NCI-H1930 (cell line): Measurements from ENCODE around the gene MARCHF11.

Source experiments
- DNase-seq, 2 experiments: peaks; one replicate each; lab custom pipeline; 2025; lab: John Stamatoyannopoulos, UW

MARCHF11 gene, protein sequence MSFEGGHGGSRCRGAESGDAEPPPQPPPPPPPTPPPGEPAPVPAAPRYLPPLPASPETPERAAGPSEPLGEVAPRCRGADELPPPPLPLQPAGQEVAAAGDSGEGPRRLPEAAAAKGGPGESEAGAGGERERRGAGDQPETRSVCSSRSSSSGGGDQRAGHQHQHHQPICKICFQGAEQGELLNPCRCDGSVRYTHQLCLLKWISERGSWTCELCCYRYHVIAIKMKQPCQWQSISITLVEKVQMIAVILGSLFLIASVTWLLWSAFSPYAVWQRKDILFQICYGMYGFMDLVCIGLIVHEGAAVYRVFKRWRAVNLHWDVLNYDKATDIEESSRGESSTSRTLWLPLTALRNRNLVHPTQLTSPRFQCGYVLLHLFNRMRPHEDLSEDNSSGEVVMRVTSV

DNA sequence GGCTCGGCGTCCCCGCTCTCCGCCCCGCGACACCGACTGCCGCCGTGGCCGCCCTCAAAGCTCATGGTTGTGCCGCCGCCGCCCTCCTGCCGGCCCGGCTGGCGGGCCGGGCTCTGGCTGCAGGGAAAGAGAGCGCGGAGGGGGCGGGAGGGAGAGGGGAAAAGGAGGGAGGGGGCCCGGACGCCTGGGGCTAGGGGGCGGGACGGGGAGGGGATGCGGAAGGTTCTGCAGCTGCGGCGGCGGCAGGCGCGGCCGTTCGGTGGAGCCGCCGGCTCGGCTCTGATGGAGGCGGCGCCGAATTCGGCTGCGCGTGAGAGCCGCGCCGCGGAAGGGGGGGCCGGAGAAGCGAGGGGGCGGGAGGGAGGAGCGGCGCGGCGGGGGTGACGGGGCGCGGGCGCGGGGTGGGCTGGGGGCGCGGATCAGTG, at the start of gene MARCHF11:
Gene MARCHF11 (minus strand): TSS at position 281 of the 425 bp plus-strand sequence. CDS start 216 bp downstream, at position 65.
- peak; percentile 42 to 74 for DNase-seq

DNA sequence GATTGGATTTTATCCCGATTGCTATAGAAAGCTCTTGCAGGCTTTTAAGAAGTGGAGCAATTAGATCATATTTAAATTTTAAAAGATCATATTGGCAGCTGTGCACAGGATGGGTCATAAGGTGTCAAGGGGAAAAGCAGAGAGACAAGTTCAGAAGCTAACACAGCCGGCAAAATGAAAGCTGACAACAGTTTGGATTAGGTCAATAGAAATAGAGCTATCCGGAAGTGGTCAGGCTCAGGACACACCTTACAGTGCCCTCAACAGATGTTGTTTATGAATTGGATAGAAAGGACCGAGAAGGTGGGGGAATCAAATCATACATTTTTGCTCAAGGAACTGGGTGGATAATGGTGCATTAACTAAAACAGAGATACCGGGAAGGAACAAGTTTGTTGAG, 46.3 kb upstream of the MARCHF11 start:
- DNase-seq: no peak

DNA sequence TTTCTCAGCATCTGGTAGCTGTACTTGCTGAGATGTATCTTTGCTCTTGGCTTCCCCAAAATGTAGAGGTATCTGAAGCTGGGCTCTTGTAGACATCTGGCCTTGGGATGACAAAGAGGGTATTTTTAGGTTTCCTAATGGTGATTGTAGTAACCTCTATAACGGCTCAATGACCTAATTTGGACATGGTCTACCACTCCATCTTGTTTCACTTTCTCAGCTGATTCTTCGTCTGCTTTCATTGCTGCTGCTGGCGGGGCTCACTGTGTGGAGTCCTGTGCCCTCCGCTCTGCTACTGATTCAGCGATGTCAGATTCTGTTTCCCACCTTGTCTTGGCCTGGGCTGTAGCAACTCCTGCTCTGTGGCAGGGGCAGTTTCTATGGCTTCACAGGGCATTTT, 12.7 kb upstream of the MARCHF11 start:
- DNase-seq: no peak

DNA sequence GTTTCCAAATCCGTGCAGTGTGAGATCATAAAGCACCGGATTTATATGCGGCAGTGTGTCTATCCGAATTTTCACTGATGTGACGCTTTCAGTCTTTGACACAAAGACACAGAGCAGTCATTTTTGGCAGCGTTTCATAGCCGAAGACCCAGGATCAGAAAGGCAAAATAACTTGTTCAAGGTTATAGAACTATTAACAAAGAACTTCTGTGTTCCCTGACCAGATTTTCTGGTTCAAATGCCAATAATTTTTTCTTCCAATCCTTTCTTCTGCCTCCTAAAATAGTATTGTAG, 1.1 kb upstream of the MARCHF11 start:
- no peak for DNase-seq

DNA sequence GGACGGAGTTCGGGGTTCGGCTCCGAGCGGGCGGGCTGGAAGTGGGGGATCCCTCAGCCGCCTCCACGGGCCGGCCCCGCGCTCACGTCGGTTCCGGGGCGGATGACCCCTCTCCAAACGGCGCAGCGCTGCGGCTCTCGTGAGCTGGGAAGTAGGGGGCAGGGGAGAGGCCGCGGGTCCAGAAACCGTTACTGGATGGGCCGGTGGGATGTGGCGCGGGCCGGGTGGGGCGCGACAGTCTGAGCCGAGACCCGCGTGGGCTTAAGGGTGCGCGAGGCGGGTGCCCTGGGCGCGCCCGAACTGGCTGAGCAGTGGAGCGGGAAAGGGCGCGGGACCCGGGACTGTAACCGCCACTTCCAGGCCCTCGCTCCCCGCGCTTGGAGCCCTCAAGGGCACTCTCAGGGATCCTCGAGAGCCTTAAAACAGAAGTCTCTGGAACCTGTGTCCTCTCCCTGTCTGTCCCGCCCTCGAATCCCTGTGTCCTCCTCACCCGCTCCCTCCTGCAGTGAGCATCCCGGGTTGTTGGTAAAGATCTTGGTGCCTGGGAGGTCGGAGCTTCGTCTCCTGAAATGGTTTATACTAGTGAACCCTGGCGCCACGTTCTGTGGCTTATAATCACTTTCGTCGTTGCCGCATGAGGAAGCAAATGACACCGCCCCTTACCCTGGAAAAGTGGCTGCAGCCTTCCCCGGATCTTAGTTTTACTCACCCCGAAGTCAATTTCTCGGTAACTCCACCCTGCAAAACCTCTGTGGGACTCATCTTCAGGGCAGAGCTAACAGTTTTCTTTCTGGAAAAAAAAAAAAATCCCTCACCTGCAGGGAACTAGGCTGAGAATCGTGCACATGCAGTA, 571 bp upstream of the MARCHF11 start:
- DNase-seq: no peak

DNA sequence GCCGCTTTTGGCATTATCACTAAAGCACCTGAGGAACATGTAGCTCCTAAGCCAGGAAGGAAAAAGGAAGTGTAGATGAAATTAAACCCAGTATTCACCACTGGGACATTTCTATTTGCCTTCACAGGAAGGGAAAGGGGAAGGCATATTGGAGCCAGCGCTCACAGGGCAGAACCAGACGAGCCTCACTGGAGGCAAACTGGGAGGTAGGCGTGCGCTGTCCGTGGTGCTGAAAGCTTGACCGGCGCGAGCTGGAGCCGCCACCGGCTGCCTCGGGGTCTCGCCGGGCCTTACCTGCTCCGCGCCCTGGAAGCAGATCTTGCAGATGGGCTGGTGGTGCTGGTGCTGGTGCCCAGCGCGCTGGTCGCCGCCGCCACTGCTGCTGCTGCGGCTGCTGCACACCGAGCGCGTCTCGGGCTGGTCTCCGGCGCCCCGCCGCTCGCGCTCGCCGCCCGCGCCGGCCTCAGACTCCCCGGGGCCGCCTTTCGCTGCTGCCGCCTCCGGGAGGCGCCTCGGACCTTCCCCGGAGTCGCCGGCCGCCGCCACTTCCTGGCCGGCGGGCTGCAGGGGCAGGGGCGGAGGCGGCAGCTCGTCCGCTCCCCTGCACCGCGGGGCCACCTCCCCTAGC, 732 bp downstream of the MARCHF11 start:
- peak; percentile 50 to 61 for DNase-seq

DNA sequence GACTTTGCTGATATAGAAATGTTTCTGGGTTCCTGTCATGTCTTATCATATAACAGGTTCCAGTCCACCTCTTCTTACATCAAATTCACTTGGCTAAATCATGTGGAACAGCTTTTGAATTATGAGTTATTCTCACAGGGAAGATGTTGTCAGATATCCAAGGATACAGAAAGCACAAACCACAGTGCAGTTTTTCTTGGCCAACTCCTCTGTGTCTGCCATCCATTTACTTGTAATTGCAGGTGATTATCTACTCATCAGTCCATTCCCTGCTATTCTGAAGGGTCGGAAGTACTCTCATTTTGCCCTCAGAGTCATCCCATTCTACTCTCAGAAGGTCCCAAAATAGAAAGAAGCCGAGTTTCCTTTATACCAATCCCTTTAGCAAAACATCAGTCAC, 10.0 kb downstream of the MARCHF11 start:
- no peak for DNase-seq

DNA sequence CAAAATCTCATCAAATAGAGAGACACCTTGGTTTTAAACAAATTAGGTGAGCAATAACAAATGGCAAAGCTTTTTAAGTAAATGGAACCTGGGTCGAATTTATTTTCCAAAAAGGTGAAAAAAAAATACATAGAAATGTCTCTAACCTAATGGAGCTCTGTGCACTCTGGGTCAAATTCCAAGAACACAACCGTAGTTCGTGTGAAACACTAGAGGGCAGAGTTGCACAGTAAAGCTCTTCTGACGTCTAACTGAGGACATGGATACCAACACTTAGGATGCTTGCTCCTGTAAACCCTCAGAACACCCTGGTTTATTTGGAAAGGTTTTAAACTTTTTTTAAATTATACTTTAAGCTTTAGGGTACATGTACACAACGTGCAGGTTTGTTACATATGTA, 18.9 kb downstream of the MARCHF11 start:
- peak; percentile 66 to 77 for DNase-seq

DNA sequence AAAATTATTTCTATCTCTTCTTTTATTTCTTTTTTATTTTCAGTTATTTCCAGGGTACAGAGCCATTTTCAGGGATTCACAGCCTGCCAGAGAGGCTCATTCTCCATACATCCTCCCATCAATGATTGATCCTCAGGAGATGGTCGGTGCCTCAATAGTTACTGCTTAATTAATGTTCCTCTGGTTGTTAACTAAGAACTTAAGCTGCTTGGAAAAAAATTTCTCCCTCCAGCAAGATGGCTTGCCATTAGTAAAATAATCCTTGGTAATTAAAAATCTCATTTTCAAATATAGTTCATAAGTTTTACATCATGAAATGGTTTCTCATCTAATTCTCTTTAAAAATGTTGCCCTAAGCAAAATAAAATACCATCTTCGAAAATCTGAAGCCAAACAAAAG, 20.0 kb downstream of the MARCHF11 start:
- no peak for DNase-seq

DNA sequence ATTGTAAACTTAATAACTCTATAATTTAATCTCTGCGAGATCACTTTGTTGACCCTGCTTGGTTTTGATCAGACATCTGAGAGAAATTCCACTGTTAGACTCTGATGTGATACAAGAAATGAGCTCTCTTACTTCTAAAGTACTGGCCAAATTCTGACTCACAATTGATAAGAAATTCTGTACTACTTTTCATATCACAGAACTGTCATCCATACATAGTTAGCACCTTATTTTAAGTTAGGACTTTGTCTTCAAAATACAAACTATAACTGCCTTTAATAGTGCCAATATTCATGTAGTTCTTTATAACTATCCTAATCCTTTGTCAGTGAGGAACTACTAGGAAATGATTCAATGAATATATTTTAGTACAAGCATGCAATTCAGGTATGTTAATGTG, 23.4 kb downstream of the MARCHF11 start:
- DNase-seq: no peak

DNA sequence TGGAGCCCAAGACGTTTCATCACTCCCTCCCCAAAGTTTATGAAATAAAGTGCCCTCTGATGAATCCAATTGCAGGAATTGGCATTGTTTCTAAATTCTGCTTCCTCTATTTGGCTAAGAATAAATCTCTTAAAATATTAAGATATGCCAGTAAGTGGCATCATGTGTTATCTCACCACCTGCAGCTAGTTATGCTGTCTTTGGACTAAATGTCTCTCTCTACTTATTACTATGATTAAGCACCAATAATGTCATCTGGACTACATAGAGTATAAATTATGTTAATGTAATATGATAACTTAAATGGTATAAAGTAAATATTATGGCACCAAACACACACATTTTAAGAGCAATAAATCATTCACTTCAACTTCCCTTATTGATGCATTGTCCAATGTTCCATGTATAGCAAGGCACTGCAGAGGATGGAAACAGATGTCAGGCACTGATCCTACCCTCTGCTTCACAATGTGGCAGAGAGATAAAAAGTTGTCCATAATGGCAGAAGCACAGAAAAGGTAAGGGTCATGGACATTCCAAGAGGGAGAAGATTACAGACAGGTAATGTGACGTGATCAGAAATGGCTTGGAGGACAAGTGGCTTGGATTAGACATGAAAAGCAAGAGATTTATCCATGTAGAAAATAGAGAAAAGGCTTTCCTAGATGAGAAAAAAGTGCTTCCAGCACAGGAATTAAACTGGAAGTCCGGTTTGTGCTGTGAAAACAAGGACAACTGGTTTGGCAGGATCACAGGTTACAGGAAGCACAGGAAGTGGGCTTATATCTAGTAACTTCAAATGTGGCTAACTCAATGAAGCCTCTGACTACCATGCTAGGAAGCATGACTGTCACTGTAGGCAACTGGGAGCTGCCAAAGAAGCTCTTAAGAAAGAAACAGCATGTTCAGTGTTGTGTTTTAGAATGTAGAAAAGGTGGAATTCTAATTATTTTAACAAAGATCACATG, 26.7 kb downstream of the MARCHF11 start:
- peak; percentile 33 to 42 for DNase-seq

DNA sequence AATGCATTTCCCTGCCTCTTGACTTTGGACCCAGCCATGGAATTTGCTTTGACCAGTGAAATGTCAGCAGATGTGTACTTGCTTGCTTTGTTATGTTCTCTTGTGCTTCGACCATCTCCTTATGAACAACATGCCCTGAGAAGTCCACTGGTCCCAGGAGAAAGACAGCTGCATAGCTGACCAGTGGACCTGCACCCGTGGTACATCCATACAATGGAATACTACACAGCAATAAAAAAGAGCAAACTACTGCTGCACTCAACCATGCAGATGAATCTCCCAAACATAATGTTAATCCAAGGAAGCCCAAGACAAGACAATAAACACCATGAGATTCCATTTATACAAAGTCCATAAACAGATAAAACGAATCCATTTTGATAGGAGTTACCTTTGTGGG, 30.0 kb downstream of the MARCHF11 start:
- no peak for DNase-seq

DNA sequence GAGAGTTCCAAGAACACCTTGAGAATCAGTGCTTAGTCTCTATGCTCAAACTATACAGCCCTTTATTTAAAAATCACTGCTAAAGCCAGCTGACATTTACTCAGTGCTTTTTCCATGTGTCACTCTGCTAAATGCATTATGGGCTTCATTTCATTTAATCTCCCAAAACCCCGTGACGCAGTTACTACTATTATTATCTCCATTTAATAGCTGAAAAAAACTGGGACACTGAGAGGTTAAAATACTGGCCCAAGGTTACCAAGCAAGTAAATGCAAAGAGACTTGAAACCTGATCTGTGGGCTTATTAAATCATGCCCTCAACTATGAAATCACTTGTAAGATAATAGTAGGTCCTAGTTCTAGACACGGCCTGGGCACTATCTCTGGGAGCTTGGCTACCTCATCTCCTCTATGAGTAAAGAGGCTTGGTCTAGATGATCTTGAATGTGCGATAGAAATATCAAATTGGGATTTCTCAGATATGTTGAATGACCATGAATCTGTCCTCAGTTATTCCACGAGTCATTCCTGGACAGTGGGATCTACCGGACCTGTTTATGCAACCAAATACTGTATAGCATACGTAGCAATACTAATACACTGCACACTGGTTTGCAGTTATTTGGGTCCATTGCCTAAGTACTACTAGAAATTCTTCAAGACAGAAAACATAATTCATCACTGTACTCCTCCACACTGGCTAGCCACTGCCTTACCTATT, 32.3 kb downstream of the MARCHF11 start:
- no peak for DNase-seq

DNA sequence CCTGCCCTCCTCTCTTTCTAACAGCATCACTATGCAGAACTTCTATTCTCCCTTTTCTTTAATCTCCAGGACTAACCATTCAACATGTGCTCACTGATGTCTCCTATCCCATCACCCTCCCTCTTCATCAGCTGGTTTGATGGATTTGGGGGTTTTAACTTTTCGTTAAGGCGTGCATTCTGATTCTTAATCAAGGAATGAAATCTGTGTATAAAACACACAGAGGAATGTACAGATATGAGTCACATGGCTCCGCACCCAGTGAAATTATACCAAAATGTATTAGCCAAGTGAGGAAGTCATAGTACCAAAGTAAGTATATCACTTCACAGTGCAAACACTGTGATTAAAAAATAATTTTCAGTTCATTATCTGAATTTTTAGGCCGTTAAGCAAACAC, 35.2 kb downstream of the MARCHF11 start:
- DNase-seq: no peak

DNA sequence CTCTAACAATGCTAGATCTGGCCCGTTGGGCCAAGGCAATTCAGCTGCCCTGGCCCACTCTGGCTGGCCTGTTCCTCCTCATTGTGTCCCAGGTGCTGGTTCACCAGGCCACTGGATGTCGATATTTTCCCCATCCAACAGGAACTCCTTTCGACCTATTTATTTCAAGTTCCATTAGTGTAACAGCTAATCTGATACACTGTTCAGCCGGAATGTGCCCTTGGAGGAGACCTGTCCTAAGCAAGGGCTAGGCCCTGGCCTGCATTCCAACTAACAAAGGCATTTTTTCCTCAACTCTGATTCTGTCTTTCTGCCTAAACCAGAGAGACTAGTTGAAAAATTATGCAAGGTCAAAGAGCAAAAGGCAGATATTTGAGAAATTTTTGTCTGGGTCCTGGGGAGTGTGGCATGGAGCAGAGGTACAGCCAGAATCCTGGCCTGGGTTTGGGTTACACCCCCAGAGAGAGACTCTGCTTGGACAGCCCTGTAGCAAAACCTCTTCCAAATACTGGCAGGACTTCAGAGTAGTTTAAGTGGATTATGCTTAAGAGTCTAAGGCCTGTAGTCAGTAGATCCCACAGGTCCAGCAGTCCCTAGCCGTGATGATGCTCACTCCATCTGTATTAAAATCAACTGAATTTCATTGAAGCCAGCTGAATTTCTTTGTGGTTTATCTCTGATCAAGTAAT, 36.1 kb downstream of the MARCHF11 start:
- DNase-seq: no peak

DNA sequence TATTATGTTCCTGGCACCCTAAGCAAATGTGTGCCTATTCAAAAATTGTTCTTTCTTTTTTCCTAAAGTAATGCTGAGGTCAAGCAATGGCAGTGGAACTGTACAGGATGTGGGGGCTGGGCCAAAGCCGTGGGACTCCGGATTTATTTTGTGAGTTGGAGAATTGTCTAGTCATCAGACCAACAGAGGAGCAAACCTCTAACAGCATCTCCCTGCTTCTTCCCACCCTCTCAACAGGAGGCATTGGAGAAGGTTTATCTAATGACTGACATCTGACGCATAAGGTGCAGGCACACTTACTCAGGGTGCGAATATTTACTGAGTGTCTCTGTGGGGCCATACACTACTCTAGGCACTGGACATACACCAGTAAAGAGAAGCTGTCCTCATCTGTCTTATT, 38.6 kb downstream of the MARCHF11 start:
- DNase-seq: no peak

DNA sequence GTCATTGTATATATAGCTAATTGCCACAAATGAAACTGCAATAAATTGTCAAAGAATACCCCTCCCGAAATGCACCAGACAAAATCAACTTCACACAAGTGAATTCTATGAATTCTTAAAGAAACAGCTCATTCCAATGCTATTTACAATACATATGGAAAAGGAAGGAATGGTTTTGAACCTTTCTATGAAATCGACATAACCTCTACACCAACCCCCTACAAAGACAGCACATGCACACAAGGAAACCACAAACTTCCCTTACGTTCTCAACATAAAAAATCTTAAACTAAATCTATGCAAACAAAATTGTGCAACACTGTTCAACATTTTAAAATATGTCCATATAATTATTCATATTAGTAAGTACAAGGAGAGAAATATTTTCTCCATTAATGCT, 39.2 kb downstream of the MARCHF11 start:
- no peak for DNase-seq

DNA sequence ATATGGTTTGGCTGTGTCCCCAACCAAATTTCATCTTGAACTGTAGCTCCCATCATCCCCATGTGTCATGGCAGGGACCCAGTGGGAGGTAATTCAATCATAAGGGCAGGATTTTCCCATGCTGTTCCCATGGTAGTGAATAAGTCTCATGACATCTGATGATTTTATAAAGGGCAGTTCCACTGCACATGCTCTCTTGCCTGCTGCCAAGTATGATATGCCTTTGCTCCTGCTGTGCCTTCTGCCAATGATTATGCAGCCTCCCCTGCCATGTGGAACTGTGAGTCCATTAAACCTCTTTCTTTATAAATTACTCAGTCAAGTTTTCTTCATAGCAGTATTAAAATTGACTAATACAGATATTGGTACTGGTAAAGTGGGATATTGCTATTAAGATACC, 42.4 kb downstream of the MARCHF11 start:
- DNase-seq: no peak

DNA sequence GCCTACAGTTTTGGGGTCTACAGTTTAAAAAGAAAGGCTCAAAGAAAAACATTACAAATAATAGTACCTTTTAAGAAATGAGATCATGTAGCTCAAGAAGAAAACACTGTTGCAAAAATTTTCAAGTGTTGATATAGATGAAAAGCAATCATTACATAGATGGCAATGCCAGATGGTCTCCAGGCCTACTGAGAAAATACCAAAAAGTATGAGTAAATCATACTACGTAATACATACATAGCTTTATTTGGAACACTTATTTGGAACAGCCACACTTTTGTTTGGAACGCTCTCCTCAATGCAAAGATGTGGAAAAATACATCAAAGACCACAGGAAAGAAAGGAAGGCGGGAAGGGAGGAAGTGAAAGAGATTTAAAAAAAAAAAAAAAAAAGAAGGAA, 44.1 kb downstream of the MARCHF11 start:
- no peak for DNase-seq

DNA sequence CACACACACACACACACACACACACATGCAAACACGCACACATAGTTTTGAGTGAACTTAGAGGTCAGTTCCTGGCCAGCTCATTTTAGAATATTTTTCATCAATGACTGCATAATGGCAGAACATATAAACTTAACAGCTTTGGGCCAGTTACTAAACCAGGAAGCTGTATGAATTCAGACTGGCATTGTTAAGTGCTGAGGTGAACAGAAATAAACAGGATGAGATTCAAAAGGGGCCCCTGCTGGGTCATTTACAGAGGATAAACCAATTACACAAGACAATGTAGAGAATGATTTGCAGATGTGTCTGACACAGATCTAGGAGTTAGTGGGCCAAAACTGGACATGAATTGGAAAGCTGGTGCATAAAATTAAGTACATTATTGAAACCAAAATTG, 44.6 kb downstream of the MARCHF11 start:
- peak; percentile 28 to 29 for DNase-seq
